Measurements from ENCODE around the gene KRTAP4-12.
"Not testable (repeated sequence)": the region's sequence is repeated elsewhere in the genome, so short reads cannot be mapped to it uniquely, and the experiment has no call there.

Gene KRTAP4-12

DNA sequence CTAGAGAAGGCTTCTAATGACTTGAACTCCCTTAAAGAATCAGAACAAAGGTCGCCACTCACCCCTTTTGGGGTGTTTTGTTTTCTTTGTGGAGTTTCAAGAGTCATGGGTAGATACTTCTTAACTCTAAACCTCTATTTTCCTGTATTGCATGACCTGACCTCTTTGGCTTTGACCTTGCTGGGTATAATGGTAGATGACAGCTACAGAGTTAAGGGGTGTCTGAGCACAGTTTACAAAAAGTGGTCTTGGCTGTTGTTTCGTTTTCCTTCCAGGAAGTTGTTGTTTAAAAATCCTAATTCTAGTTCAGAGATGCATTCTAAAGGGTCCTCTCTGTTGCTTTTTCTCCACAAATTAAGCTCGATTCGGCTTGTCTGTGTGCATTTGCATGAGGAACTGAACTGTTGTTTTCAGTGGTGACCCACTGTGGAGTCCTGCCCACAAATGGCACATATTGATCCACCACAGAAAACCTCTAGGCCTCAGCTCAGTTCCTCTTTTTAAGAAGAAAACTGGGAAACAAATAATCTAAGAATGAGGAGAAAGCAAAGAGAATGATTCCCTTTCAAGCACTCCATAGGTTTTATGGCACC, 35.1 kb downstream of the KRTAP4-12 start:
- DNase-seq (ENCODE audit: low spot score): not testable (repeated sequence)

DNA sequence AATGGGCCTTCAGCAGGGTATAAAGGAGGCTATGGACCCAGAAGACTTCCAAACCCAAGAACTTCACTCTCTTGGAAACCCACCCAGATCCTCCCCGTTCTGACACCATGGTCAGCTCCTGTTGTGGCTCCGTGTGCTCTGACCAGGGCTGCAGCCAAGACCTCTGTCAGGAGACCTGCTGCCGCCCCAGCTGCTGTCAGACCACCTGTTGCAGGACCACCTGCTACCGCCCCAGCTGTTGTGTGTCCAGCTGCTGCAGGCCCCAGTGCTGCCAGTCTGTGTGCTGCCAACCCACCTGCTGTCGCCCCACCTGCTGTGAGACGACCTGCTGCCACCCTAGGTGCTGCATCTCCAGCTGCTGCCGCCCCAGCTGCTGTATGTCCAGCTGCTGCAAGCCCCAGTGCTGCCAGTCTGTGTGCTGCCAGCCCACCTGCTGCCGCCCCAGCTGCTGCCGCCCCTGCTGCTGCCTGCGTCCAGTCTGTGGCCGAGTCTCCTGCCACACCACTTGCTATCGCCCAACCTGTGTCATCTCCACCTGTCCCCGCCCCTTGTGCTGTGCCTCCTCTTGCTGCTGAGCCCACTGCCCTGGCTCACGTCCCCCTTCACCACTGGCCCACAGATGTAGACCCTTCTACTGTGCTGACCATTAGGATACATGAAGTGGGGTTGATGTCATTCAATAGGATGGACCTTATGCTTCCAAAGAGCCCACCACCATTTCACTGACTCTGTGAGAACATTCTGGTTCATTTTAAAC, 39.7 kb downstream of the KRTAP4-12 start, which contains the start of gene KRTAP4-7:
Gene KRTAP4-7 (plus strand): TSS at position 51 of the 757 bp plus-strand sequence. CDS start 57 bp downstream, at position 108.
- DNase-seq (ENCODE audit: low spot score): not testable (repeated sequence)

DNA sequence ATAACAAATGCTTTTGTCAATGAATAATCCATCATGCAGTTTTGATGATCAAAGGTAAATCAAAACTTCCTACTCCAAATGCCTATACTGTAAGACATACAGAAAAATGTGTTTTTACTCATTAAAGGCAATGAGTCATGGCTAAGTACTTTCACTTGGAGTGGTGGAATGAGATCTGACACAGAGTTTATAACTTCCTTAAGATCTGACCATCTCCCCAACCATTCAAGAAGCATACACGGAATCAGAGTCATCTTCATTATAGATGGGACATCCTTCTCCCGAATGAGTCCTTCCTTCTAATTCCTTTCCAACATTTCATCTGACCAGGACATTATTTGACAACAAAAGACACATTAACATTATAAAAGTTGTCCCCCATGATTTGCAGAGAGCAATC, 40.6 kb downstream of the KRTAP4-12 start:
- DNase-seq (ENCODE audit: low spot score): not testable (repeated sequence)

DNA sequence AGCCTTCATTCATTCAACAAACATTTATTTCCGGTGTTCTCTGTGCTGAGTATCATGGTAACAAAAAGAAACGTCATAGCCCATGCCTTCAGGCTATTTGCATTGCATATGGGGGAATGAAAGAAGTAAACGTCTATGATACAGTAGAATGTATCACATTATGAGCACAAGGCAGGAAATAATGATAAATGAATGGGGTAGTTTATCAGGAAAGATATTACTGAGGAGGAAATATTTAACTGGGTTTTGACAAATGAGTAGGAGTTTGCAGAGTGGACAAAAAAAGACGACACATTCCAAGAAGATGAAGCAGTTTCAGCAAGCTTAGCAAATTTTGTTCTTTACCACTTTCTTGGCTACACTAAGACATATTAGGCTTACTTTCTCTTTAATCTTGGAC, 41.4 kb downstream of the KRTAP4-12 start:
- no peak for DNase-seq (ENCODE audit: low spot score)

DNA sequence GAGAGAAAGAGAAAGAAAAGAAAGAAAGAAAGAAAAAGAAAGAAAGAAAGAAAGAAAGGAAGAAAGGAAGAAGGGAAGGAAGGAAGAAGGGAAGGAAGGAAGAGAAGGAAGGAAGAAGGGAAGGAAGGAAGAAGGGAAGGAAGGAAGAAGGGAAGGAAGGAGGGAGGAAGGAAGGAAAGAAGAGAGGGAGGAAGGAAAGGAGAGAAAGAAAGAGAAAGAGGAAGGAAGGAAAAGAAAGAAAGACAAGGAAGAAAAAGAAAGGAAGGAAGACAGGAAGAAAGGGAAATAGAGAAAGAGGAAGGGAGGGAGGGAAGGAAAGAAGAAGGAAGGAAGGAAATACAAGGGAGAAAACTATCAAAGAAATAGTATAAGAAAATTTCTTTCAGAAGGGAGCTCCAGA, 47.2 kb downstream of the KRTAP4-12 start:
- DNase-seq (ENCODE audit: low spot score): no peak

DNA sequence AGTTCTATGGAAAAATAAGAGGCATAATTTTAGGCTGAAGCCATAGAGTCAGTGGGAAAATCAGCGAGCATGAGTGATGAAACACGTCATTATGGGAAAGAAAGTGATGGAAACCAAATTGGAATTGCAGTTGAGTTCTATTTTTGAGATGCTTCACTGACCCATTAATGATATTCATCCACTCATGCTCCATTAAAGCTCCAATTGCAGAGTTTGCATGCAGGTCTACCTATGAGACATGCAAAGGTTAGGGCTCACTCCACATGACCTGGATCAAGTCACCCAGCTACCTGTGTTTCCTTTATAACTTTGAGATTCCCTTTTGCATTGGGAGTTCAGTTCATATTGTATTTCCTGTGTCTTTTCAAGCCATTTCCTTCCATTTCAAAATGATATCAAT, 50.3 kb downstream of the KRTAP4-12 start:
- no peak for DNase-seq (ENCODE audit: low spot score)
